GM12874 (cell line): ENCODE data around the gene WDR18.

ENCODE experiments used
- CTCF ChIP-seq: IDR thresholded peaks from 2 replicates; pipeline ENCODE4 v1.5.1; 2011; ENCODE audit warnings: low read depth, mild to moderate bottlenecking, control low read depth, low read length, moderate library complexity; ENCODE audit not compliant: insufficient read depth

WDR18 gene

GRCh38 chr19:1004803-1005664 is 20.9 kb downstream of the WDR18 start:
- TF ChIP-seq CTCF = no peak

DNA sequence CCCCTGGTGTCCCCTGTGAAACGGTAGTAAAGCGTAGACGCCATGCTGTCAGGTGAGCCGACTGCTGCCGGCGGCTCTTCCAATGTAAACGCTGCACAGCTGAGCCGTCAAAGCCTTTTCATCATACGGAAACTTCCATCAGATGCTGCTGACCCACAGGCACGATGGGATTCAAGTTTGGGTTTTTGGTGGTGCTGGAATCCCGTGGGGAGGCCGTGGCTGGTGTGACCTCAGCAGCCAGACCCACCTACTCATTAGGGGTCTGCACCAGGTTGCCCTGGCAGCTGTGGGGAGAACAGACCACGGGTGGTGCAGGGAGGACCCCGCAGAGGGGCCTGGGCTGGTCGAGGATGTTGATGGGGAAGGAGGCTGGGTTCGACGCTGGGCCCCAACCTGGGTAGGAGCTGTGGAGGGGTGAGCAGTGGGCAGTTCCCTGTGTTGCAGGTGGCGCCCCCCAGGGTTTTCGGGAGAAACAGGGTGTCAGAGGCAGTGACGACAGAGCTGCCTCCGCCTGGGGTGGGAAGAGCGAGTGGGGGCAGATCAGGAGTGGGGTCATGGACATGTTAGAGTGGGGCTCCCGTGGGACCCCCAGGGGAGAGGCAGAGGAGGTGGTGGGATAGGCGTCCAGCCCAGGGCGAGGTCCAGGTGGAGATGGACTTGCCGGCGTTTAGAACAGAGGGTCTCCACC is 22.7 kb downstream of the WDR18 start:
- TF ChIP-seq CTCF = no peak

DNA sequence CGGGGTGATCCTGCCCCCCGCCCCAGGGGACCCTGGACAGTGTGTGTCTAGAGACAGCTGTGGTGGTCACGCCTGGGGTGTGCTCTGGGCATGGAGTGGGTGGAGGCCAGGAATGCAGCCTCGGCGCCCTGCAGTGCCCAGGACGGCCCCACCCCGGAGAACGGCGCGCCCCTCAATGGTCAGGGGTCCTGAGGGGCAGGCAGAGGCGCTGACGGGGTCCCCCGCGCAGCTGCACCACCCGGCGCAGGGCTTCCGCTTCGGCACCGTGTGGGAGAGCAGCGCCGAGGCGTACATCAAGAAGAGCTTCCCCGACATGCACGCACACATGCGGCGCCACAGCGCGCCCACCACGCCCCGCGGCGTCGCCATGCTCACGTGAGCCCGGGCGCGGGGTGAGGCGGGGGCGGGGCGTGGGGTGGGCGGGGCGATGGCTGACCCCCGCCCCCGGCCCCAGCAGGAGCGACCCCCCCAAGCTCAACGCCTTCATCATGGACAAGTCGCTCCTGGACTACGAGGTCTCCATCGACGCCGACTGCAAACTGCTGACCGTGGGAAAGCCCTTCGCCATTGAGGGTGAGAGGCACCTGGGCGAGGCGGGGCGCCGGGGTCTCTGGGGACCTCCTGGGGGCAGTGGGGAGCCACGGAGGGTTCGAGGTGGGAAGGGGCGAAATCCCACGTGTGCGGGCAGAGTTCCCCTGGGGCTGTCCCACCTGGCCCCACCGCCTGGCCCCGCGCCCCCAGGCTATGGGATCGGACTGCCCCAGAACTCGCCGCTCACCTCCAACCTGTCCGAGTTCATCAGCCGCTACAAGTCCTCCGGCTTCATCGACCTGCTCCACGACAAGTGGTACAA is 23.5 kb downstream of the WDR18 start:
- TF ChIP-seq CTCF = no peak

DNA sequence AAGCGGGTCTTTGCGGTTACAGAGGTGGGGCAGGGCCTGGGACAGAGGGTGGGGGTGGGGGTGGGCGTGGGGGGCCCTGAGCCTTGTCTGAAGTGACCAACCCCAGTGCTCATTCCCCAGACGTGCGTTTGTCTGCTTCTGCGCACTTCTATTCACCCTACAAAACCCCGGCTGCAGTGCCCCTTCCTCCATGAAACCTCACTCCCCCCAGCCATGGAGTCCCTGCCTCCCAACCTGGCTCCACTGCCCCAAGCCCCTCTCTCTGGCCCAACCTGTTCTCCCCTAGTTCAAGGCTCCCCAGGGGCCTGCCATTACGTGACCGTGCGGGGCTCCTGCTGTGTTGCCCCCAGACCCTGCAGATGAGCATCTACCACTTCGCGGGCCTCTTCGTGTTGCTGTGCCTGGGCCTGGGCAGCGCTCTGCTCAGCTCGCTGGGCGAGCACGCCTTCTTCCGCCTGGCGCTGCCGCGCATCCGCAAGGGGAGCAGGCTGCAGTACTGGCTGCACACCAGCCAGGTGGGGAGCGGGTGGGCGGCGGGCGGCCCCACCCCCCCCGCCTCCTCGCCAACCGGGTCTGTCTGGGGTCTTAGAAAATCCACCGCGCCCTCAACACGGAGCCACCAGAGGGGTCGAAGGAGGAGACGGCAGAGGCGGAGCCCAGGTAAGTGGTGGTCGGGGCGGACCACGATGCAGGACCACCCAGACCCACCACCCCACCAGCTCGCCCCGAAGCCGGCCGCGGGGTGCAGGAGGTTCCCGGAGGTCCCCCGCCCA is 24.3 kb downstream of the WDR18 start:
- no peak for TF ChIP-seq CTCF

DNA sequence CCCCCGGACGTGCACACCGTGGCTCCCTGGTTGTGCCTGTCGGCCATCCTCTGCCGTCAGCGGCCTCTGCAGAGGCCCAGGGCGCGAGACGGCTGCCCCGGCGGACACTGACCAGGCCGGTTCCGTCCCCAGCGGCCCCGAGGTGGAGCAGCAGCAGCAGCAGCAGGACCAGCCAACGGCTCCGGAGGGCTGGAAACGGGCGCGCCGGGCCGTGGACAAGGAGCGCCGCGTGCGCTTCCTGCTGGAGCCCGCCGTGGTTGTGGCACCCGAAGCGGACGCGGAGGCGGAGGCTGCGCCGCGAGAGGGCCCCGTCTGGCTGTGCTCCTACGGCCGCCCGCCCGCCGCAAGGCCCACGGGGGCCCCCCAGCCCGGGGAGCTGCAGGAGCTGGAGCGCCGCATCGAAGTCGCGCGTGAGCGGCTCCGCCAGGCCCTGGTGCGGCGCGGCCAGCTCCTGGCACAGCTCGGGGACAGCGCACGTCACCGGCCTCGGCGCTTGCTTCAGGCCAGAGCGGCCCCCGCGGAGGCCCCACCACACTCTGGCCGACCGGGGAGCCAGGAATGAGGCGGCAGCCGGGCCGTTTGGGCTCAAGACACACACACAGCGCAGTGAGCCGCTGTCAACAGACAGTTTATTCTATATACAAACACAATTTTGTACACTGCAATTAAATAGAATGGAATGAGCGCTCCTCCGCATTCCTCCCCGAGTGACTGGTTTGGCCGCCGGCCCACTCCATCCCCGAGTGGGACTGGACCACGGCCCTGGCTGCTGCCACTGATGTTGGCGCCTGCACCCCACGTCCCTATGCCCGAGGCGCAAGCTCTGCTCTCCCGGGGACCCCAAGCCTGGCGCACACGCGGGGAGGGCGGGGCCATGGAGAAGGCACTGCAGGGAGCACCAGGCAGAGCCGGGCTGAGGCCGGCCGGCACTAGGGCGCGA is 25.2 kb downstream of the WDR18 start:
- no peak for TF ChIP-seq CTCF

DNA sequence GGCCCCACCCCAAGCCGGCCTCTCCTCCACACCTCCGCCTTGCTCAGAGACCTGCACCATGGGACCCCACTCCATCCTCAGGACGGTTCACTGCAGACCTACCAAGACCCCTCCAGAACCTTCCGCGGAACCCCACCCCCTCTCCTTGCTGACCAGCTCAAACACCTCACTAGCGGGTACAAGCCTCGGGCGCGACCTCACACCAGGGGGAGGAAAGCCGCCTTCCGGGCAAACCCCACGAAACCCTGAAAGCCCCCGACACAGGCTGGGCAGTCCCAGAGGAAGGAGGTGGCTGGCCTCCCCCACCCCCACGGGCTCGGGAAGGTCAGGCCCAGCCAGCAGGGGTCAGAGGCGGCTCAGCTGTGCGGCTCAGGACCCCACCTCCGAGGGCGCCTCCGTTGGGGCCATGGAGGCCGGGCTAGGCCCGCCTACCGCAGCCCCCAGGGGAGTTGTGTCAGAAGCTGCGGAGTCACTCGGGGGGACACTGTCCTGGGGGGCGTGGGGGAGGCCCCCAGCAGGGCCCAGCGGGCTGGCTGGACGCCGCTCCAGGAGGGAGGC is 25.9 kb downstream of the WDR18 start:
- no peak for TF ChIP-seq CTCF
